ENCODE results near the gene TBL1XR1. TPM values are rescaled to one million over a fixed set of nuclear protein-coding genes. Genes with fewer than 3 reads are reported as not detected.
A peak's percentile ranks its signal among the peaks of the same experiment; 100 is the strongest.

TBL1XR1 gene
- total RNA-seq, 1 donor from 2014 or later, result 372 TPM

- intact Hi-C loops (cut with micrococcal nuclease), result loop anchor here (1.0 kb wide), 1 partner anchor 11 kb away; no protein-coding TSS in a partner anchor
- H3K9me3 Mint-ChIP-seq, result no peaks in the 10 kb centered on the region
- POLR2A ChIA-PET, result interaction anchor here (0.7 to 1.9 kb wide), 10 partner anchors 41 to 158 kb away, joined by 3 to 13 read pairs (median 4); no protein-coding TSS in a partner anchor
- CTCF ChIA-PET, result interaction anchor here (0.6 to 1.2 kb wide), 2 partner anchors 29 to 150 kb away, joined by 3 read pairs; no protein-coding TSS in a partner anchor
- H3K4me1 Mint-ChIP-seq, result peaks cover 33% of the 10 kb centered on the region
- no peaks in the 10 kb centered on the region for H3K27me3 Mint-ChIP-seq
- H3K36me3 Mint-ChIP-seq (ENCODE audit: low read depth), result no peaks in the 10 kb centered on the region
- peak overlapping the region; percentile 56 for H3K4me3 Mint-ChIP-seq
- ATAC-seq (ENCODE audit: low read depth), result peak; percentile 25
- peak overlapping the region; percentile 72 for H3K27ac Mint-ChIP-seq
- no peak for TF ChIP-seq CTCF (IDR thresholded peaks at IDR 0.05)
- DNase-seq, result no peak
These were observed 4.6 kb upstream of the TBL1XR1 start for GRCh38 chr3:177201700-177202397.

GRCh38 chr3:177199206-177199760, 2.0 kb upstream of the TBL1XR1 start:
- Mint-ChIP-seq H3K27ac (peak overlapping the region; percentile 88), H3K36me3 (ENCODE audit: low read depth) (peaks cover 16% of the 10 kb centered on the region), H3K27me3 (no peaks in the 10 kb centered on the region), H3K9me3 (no peaks in the 10 kb centered on the region), H3K4me1 (peaks cover 43% of the 10 kb centered on the region), H3K4me3 (peak overlapping the region; percentile 8)
- TF ChIP-seq CTCF (IDR thresholded peaks at IDR 0.05), result no peak
- no peak for DNase-seq
- ChIA-PET CTCF (interaction anchor here (0.9 to 2.9 kb wide), 6 partner anchors 51 to 161 kb away, joined by 3 to 16 read pairs (median 5); no protein-coding TSS in a partner anchor), POLR2A (interaction anchor here (0.6 to 7.0 kb wide), 9 partner anchors 15 to 161 kb away, joined by 3 to 247 read pairs (median 14); no protein-coding TSS in a partner anchor)
- no peak for ATAC-seq (ENCODE audit: low read depth)
- intact Hi-C loops (cut with micrococcal nuclease), result loop anchor here (2.0 to 10.0 kb wide), 3 partner anchors 28 to 1186 kb away; no protein-coding TSS in a partner anchor

- CTCF ChIA-PET, result interaction anchor here (0.7 to 2.9 kb wide), 10 partner anchors 11 to 410 kb away, joined by 3 to 29 read pairs (median 6); no protein-coding TSS in a partner anchor
- Mint-ChIP-seq H3K9me3 (no peaks in the 10 kb centered on the region), H3K27ac (peak overlapping the region; percentile 88), H3K4me1 (peaks cover 55% of the 10 kb centered on the region), H3K27me3 (no peaks in the 10 kb centered on the region), H3K4me3 (peak overlapping the region; percentile 71), H3K36me3 (ENCODE audit: low read depth) (peaks cover 25% of the 10 kb centered on the region)
- ATAC-seq (ENCODE audit: low read depth), result peak; percentile 53
- TF ChIP-seq CTCF (IDR thresholded peaks at IDR 0.05), result no peak
- POLR2A ChIA-PET, result interaction anchor here (0.6 to 7.0 kb wide), 26 partner anchors 9 to 400 kb away, joined by 3 to 247 read pairs (median 6); no protein-coding TSS in a partner anchor
- DNase-seq, result peak; percentile 69
- intact Hi-C loops (cut with micrococcal nuclease), result loop anchor here (1.0 to 10.0 kb wide), 9 partner anchors 29 to 1187 kb away; no protein-coding TSS in a partner anchor
These were observed 612 bp upstream of the TBL1XR1 start for GRCh38 chr3:177197727-177198460.

- no peak for TF ChIP-seq CTCF (IDR thresholded peaks at IDR 0.05)
- peaks cover 28% of the 10 kb centered on the region for H3K36me3 Mint-ChIP-seq (ENCODE audit: low read depth)
- intact Hi-C loops (cut with micrococcal nuclease), result loop anchor here (1.0 to 10.0 kb wide), 8 partner anchors 51 to 1188 kb away; no protein-coding TSS in a partner anchor
- ChIA-PET POLR2A (interaction anchor here (0.7 to 7.0 kb wide), 22 partner anchors 17 to 401 kb away, joined by 3 to 247 read pairs (median 7); no protein-coding TSS in a partner anchor), CTCF (interaction anchor here (1.0 to 2.9 kb wide), 5 partner anchors 92 to 164 kb away, joined by 3 to 29 read pairs (median 11); no protein-coding TSS in a partner anchor)
- DNase-seq (peak; percentile 52), ATAC-seq (ENCODE audit: low read depth) (peak; percentile 3)
- peak overlapping the region; percentile 97 for H3K4me3 Mint-ChIP-seq
- H3K9me3 Mint-ChIP-seq, result no peaks in the 10 kb centered on the region
- peak overlapping the region; percentile 97 for H3K27ac Mint-ChIP-seq
- H3K27me3 Mint-ChIP-seq, result no peaks in the 10 kb centered on the region
- peaks cover 59% of the 10 kb centered on the region for H3K4me1 Mint-ChIP-seq
These were observed 734 bp downstream of the TBL1XR1 start for GRCh38 chr3:177196456-177197040.
